GM12878 (cell line): ENCODE measurements around the gene FHIP1B. TPM values are rescaled to one million over a fixed set of nuclear protein-coding genes. Genes with fewer than 3 reads are reported as not detected.

Experiments used
- ATAC-seq: fragments of 200-7000 bp; cut with Tn5 transposase; 3 replicates; pipeline ENCODE4 v1.9.1; 2020; ENCODE audit warnings: mild to moderate bottlenecking, moderate library complexity
- BruUV-seq: library from RNA; stranded (reverse); fragments of 400-500 nt; replicated peaks from 2 replicates; lab custom pipeline; 2021; lab: Mats Ljungman, UMichigan
- CTCF ChIA-PET: fragments of 300-600 bp; sonication (Branson Sonifier 250); formaldehyde crosslinking; extraction: SDS; loops from one replicate; lab custom pipeline; 2021; ENCODE audit warnings: inconsistent platforms; lab: Yijun Ruan, JAX
- POLR2A ChIA-PET: fragments of 350-600 bp; formaldehyde crosslinking; extraction: SDS; loops from one replicate; lab custom pipeline; 2021; ENCODE audit warnings: inconsistent platforms; lab: Charles Lee
- RAD21 ChIA-PET: fragments of 300-600 bp; sonication (Branson Sonifier 250); formaldehyde crosslinking; loops from one replicate; lab custom pipeline; 2023; ENCODE audit warnings: antibody characterized with exemption; ENCODE audit not compliant: unreplicated experiment; lab: Charles Lee
- SMC1A ChIA-PET: fragments of 300-600 bp; sonication (Branson Sonifier 250); formaldehyde crosslinking; loops from one replicate; lab custom pipeline; 2023; ENCODE audit not compliant: unreplicated experiment, uncharacterized antibody; lab: Charles Lee
- DNase-seq: peaks from one replicate; pipeline ENCODE4 v3.0.0-alpha.2; 2011; ENCODE audit warnings: low read depth, low spot score
- FAIRE-seq: peaks from 3 replicates; lab custom pipeline; 2011; peaks lifted over from hg19 to GRCh38; lab: Jason Lieb, UNC
- H2AFZ ChIP-seq: 2 replicates; pipeline ENCODE4 v1.6.0; 2011; ENCODE audit warnings: low read depth, low read length, control low read depth; ENCODE audit not compliant: control insufficient read depth
- H3K27ac ChIP-seq: 2 replicates; pipeline ENCODE4 v1.5.1; 2011; ENCODE audit warnings: control low read depth; ENCODE audit not compliant: control insufficient read depth, insufficient read depth
- H3K27me3 ChIP-seq, 2 experiments: replicated peaks in 1 of 2; 2 replicates each; pipeline versions ENCODE4 v1.6.0 to v1.6.1; 2011; ENCODE audit warnings: low read length in 1 of 2; ENCODE audit not compliant: control insufficient read depth in 2 of 2, insufficient read depth in 2 of 2
- H3K36me3 ChIP-seq, 2 experiments: 2 replicates each; pipeline ENCODE4 v1.5.1; 2011; ENCODE audit warnings: low read length in 1 of 2; ENCODE audit not compliant: control insufficient read depth in 2 of 2, insufficient read depth in 2 of 2
- H3K4me1 ChIP-seq: 2 replicates; pipeline ENCODE4 v1.6.1; 2011; ENCODE audit warnings: mild to moderate bottlenecking, low read length, moderate library complexity, mixed read lengths; ENCODE audit not compliant: control insufficient read depth, insufficient read depth
- H3K4me2 ChIP-seq: 2 replicates; pipeline ENCODE4 v1.6.0; 2011; ENCODE audit warnings: control low read depth; ENCODE audit not compliant: control insufficient read depth, insufficient read depth
- H3K4me3 ChIP-seq: fragments of 200-600 bp; sonication (generic); 2 replicates; pipeline ENCODE4 v1.5.1; 2016
- H3K79me2 ChIP-seq: 2 replicates; pipeline ENCODE4 v1.6.0; 2011; ENCODE audit warnings: low read length; ENCODE audit not compliant: control insufficient read depth, insufficient read depth
- H3K9ac ChIP-seq: 2 replicates; pipeline ENCODE4 v1.8.0; 2011; ENCODE audit warnings: low read length, control low read depth, mixed read lengths; ENCODE audit not compliant: control insufficient read depth, insufficient read depth
- H3K9me3 ChIP-seq: replicated peaks from 3 replicates; pipeline ENCODE4 v1.5.1; 2011; ENCODE audit warnings: mild to moderate bottlenecking, low read length; ENCODE audit not compliant: control insufficient read depth, insufficient read depth
- H4K20me1 ChIP-seq: 2 replicates; pipeline ENCODE4 v1.6.0; 2011; ENCODE audit not compliant: control insufficient read depth, insufficient read depth
- EED ChIP-seq: sonication (generic); IDR thresholded peaks from 2 replicates; pipeline ENCODE4 v1.6.1; 2016; ENCODE audit warnings: antibody characterized with exemption, low read depth
- GABPA ChIP-seq: IDR thresholded peaks from 2 replicates; pipeline ENCODE4 v1.6.1; 2014; ENCODE audit warnings: antibody characterized with exemption, low read depth, mild to moderate bottlenecking, inconsistent platforms
- HSF1 ChIP-seq: fragments of 150-350 bp; IDR thresholded peaks from 2 replicates; pipeline ENCODE4 v1.6.1; 2014; ENCODE audit warnings: mild to moderate bottlenecking, low read depth, low read length
- LARP7 ChIP-seq: fragments of 450-650 bp; IDR thresholded peaks from 2 replicates; pipeline ENCODE4 v1.6.1; 2017; ENCODE audit warnings: mild to moderate bottlenecking
- MTA2 ChIP-seq: fragments of 450-650 bp; IDR thresholded peaks from 2 replicates; pipeline ENCODE4 v1.6.1; 2016; ENCODE audit warnings: low read depth, mild to moderate bottlenecking, moderate library complexity
- PAX5 ChIP-seq: IDR thresholded peaks from 2 replicates; pipeline ENCODE4 v1.6.1; 2011; ENCODE audit warnings: low read depth, low read length, borderline replicate concordance
- POLR2AphosphoS2 ChIP-seq: IDR thresholded peaks from 2 replicates; pipeline ENCODE4 v1.6.1; 2011; ENCODE audit warnings: low read depth, mild to moderate bottlenecking, low read length, improper control_type of control experiment, moderate library complexity
- SUPT20H ChIP-seq: IDR thresholded peaks from 2 replicates; pipeline ENCODE4 v1.6.1; 2011; ENCODE audit warnings: low read depth, mild to moderate bottlenecking, low read length, moderate library complexity, borderline replicate concordance; ENCODE audit not compliant: control insufficient read depth
- ZBED1 ChIP-seq: IDR thresholded peaks from 2 replicates; pipeline ENCODE4 v1.6.1; 2016; ENCODE audit warnings: borderline replicate concordance
- ZNF622 ChIP-seq: fragments of 450-650 bp; IDR thresholded peaks from 2 replicates; pipeline ENCODE4 v1.6.1; 2017; ENCODE audit warnings: mild to moderate bottlenecking, inconsistent platforms
- WGBS: methylation state at CpG from one replicate; pipeline ENCODE4 v1.1.6; 2016; ENCODE audit warnings: low lambda C conversion rate; ENCODE audit not compliant: insufficient replicate concordance, insufficient coverage; ENCODE audit errors: missing lambda C conversion rate; 5-methylcytosine and 5-hydroxymethylcytosine counted together
- in situ Hi-C: fragments of 300-500 bp; cut with MboI; formaldehyde crosslinking; loops from 9 replicates; pipeline ENCODE4 v1.14.3; 2018; ENCODE audit warnings: mixed read lengths
- intact Hi-C: fragments of 100-400 bp; cut with micrococcal nuclease; formaldehyde crosslinking; loops from one replicate; pipeline ENCODE4 v1.14.2; 2022; ENCODE audit not compliant: unreplicated experiment
- polyA plus RNA-seq, 11 experiments: library from polyadenylated mRNA; depleted of rRNA in 4 of 11; unstranded in 6 of 11; stranded (reverse) in 5 of 11; fragments of >200 nt; fragmentation: Nextera tagmentation in 4 of 11; fragmentation: Illumina TruSeq in 1 of 11; extraction: Ambion mirVana in 4 of 11; extraction: Trizol in 1 of 11; gene quantifications; 1 replicate in 1 of 11; 2 replicates in 10 of 11; pipeline versions ENCODE4 v1.2.1 to v1.2.3, GENCODE V29; 2011 to 2016; ENCODE audit warnings: inconsistent platforms in 2 of 11, missing spikeins in 2 of 11, low read depth in 1 of 11
- total RNA-seq, 4 experiments: library from RNA; depleted of rRNA in 3 of 4; stranded (reverse); fragments of >200 nt in 3 of 4; fragmentation: Illumina TruSeq in 1 of 4; extraction: Trizol in 1 of 4; gene quantifications; 2 replicates each; pipeline versions ENCODE4 v1.2.1 to v1.2.3, GENCODE V29; 2013 to 2021
- TF ChIP-seq, protein P1 (sequence below): IDR thresholded peaks from 2 replicates; pipeline ENCODE4 v1.6.1; 2011; ENCODE audit warnings: mild to moderate bottlenecking, low read depth, low read length, moderate library complexity; ENCODE audit not compliant: insufficient replicate concordance
- TF ChIP-seq, protein P2 (sequence below): IDR thresholded peaks from 2 replicates; pipeline ENCODE4 v1.6.1; 2012; ENCODE audit warnings: low read length, inconsistent platforms
- TF ChIP-seq, protein P3 (sequence below): fragments of 450-650 bp; IDR thresholded peaks from 2 replicates; pipeline ENCODE4 v1.6.1; 2017; ENCODE audit warnings: borderline replicate concordance
- TF ChIP-seq, protein P4 (sequence below): fragments of 450-650 bp; IDR thresholded peaks from 2 replicates; pipeline ENCODE4 v1.6.1; 2017; ENCODE audit warnings: mild to moderate bottlenecking, low read depth, inconsistent platforms; ENCODE audit not compliant: poor library complexity, severe bottlenecking

FHIP1B gene
- total and polyA plus RNA-seq, 10 of the 15 experiments (the other 5 are each of a cell fraction or from before 2014, with no cell fraction given): 0.90 to 28.1 (median 11.1) TPM

DNA sequence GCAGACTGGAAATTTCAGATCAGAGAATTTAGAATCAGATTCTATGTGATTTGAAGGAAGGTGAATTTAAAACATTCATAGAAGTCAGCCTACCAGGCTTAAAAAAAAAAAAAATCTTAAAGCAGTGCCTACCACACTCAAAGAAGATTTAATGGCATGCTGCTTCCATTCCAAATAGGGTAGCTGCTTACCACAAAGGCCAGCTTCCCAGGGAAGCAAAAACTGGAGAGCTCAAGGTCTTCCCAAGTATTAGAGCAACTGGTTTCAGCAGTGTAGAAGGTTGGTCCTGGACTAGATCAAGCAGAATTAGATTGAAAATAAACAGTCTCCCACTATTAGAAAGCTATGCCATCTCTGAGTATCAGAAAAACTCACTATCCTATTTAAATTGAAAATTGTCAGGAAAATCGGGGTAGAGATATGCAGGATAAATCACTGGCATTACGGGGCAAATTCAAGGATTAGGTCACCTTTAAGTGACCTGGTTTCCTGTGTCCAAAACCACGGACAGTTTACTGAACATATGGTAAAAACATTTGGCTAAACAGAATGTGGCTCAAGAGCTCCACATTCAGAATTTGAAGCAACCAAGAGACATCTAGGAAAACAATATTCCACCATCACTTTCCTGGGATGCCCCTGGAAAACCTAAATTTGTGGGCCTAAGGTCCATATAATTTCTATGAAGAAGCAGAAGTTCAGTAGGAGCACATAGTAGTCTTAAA lies 27.8 kb downstream of the FHIP1B start:
- BruUV-seq: no TSS peak
- no peak for DNase-seq
- intact Hi-C loops: no loop called here
- WGBS: 97% methylated on average over 3 of the region's 3 CpGs
- SMC1A ChIA-PET: interaction anchor here (1.2 to 1.7 kb wide), 5 partner anchors 8 to 26 kb away, joined by 3 to 5 read pairs (median 3); partner anchors contain the start of gene OR52W1
- Histone ChIP-seq H3K27me3 (no peaks in the 10 kb centered on the region), H3K36me3 (peaks cover 0 to 3% of the 10 kb centered on the region in 2 experiments; a peak in 3 of 4 replicates), H3K4me1 (peaks cover 9% of the 10 kb centered on the region), H3K9ac (no peak overlapping the region), H3K27ac (no peak overlapping the region), H3K4me3 (no peak overlapping the region), H3K4me2 (no peak overlapping the region), H3K79me2 (no peaks in the 10 kb centered on the region), H2AFZ (no peak overlapping the region), H4K20me1 (no peaks in the 10 kb centered on the region), H3K9me3 (no peaks in the 10 kb centered on the region)
- CTCF ChIA-PET: interaction anchor here (1.1 kb wide), 1 partner anchor 9 kb away, joined by 3 read pairs; no protein-coding TSS in a partner anchor
- in situ Hi-C loops: no loop called here
- POLR2A ChIA-PET: no interaction called here
- RAD21 ChIA-PET: no interaction called here
- ATAC-seq: no peak
- no peak for FAIRE-seq
- TF ChIP-seq, protein P1, sequence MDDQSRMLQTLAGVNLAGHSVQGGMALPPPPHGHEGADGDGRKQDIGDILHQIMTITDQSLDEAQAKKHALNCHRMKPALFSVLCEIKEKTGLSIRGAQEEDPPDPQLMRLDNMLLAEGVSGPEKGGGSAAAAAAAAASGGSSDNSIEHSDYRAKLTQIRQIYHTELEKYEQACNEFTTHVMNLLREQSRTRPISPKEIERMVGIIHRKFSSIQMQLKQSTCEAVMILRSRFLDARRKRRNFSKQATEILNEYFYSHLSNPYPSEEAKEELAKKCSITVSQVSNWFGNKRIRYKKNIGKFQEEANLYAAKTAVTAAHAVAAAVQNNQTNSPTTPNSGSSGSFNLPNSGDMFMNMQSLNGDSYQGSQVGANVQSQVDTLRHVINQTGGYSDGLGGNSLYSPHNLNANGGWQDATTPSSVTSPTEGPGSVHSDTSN: no peak
- no peak for TF ChIP-seq POLR2AphosphoS2
- TF ChIP-seq GABPA: no peak
- TF ChIP-seq LARP7: no peak
- no peak for TF ChIP-seq SUPT20H
- no peak for TF ChIP-seq PAX5
- no peak for TF ChIP-seq HSF1
- TF ChIP-seq ZBED1: no peak
- TF ChIP-seq, protein P2, sequence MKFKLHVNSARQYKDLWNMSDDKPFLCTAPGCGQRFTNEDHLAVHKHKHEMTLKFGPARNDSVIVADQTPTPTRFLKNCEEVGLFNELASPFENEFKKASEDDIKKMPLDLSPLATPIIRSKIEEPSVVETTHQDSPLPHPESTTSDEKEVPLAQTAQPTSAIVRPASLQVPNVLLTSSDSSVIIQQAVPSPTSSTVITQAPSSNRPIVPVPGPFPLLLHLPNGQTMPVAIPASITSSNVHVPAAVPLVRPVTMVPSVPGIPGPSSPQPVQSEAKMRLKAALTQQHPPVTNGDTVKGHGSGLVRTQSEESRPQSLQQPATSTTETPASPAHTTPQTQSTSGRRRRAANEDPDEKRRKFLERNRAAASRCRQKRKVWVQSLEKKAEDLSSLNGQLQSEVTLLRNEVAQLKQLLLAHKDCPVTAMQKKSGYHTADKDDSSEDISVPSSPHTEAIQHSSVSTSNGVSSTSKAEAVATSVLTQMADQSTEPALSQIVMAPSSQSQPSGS: no peak
- TF ChIP-seq, protein P3, sequence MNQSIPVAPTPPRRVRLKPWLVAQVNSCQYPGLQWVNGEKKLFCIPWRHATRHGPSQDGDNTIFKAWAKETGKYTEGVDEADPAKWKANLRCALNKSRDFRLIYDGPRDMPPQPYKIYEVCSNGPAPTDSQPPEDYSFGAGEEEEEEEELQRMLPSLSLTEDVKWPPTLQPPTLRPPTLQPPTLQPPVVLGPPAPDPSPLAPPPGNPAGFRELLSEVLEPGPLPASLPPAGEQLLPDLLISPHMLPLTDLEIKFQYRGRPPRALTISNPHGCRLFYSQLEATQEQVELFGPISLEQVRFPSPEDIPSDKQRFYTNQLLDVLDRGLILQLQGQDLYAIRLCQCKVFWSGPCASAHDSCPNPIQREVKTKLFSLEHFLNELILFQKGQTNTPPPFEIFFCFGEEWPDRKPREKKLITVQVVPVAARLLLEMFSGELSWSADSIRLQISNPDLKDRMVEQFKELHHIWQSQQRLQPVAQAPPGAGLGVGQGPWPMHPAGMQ: no peak
- TF ChIP-seq MTA2: no peak
- TF ChIP-seq, protein P4, sequence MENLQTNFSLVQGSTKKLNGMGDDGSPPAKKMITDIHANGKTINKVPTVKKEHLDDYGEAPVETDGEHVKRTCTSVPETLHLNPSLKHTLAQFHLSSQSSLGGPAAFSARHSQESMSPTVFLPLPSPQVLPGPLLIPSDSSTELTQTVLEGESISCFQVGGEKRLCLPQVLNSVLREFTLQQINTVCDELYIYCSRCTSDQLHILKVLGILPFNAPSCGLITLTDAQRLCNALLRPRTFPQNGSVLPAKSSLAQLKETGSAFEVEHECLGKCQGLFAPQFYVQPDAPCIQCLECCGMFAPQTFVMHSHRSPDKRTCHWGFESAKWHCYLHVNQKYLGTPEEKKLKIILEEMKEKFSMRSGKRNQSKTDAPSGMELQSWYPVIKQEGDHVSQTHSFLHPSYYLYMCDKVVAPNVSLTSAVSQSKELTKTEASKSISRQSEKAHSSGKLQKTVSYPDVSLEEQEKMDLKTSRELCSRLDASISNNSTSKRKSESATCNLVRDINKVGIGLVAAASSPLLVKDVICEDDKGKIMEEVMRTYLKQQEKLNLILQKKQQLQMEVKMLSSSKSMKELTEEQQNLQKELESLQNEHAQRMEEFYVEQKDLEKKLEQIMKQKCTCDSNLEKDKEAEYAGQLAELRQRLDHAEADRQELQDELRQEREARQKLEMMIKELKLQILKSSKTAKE: no peak
- no peak for TF ChIP-seq EED
- no peak for TF ChIP-seq ZNF622
